ENCODE measurements around the gene LRRC4B.

DNA sequence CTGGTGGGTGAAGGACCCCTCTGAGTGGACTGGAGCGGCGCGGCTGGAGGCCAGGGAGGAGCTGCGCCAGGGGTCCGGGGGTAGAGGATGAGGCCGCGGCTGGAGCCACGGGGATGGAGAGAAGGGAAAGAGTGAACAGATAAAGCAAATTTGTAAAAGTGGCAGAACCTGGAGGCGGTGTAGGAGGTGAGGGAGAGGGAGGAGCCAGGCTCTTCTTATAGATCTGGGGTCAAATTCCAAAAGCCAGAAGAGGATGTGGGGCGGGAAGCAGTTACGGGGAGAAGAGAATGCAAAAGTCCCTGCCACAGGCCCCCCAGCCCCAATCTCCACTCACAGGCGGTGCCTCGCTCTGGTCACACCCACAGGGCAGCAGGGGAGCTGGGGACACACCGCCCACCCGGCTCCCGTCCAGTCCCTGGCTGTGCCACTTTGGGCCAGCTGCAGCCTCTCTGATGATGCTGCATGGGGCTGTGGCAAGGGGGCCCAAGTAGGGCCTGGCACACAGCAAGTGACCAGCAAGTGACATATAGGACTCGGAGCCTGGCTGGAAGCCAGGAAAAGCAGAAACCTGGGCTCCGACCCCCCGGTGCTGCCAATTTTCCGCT, 11.1 kb downstream of the LRRC4B start:
- TF ChIP-seq CTCF (IDR thresholded peaks at IDR 0.05) (no peak), POLR2A (IDR thresholded peaks at IDR 0.05) (no peak)

Data from lower leg skin (tissue), 3 donors.